Skeletal muscle tissue (tissue), 4 donors: ENCODE measurements around the gene SERGEF. TPM values are rescaled to one million over a fixed set of nuclear protein-coding genes. Genes with fewer than 3 reads are reported as not detected.

Experiments used
- H3K27ac ChIP-seq: one replicate; pipeline ENCODE4 v1.7.0; 2013; ENCODE audit warnings: mild to moderate bottlenecking, low read depth, low read length, inconsistent platforms
- H3K27me3 ChIP-seq, 3 donors: one replicate each; pipeline ENCODE4 v1.7.0; 2013; ENCODE audit warnings: low read length in 3 of 3; ENCODE audit not compliant: control insufficient read depth in 3 of 3, insufficient read depth in 3 of 3
- H3K36me3 ChIP-seq, 3 donors: one replicate each; pipeline ENCODE4 v1.7.0; 2013; ENCODE audit warnings: low read length in 3 of 3; ENCODE audit not compliant: control insufficient read depth in 3 of 3, insufficient read depth in 3 of 3
- H3K4me1 ChIP-seq, 3 donors: one replicate each; pipeline ENCODE4 v1.7.0; 2013; ENCODE audit warnings: low read length in 3 of 3, mild to moderate bottlenecking in 3 of 3; ENCODE audit not compliant: control insufficient read depth in 3 of 3, insufficient read depth in 3 of 3
- H3K4me3 ChIP-seq, 3 donors: one replicate each; pipeline ENCODE4 v1.7.0; 2013; ENCODE audit warnings: low read length in 3 of 3
- H3K9ac ChIP-seq, 3 donors: one replicate each; pipeline ENCODE4 v1.7.0; 2013; ENCODE audit warnings: low read length in 3 of 3, mild to moderate bottlenecking in 3 of 3, moderate library complexity in 2 of 3, low read depth in 1 of 3
- H3K9me3 ChIP-seq, 3 donors: one replicate each; pipeline ENCODE4 v1.7.0; 2013; ENCODE audit warnings: low read length in 3 of 3; ENCODE audit not compliant: control insufficient read depth in 3 of 3
- total RNA-seq: library from RNA; depleted of rRNA; stranded (reverse); fragments of >200 nt; gene quantifications from one replicate; pipeline ENCODE4 v1.2.3, GENCODE V29; 2014
- donor health status: Osteomylitis.

The SERGEF gene
- total RNA-seq, 1 donor from 2014 or later: 16.2 TPM

DNA sequence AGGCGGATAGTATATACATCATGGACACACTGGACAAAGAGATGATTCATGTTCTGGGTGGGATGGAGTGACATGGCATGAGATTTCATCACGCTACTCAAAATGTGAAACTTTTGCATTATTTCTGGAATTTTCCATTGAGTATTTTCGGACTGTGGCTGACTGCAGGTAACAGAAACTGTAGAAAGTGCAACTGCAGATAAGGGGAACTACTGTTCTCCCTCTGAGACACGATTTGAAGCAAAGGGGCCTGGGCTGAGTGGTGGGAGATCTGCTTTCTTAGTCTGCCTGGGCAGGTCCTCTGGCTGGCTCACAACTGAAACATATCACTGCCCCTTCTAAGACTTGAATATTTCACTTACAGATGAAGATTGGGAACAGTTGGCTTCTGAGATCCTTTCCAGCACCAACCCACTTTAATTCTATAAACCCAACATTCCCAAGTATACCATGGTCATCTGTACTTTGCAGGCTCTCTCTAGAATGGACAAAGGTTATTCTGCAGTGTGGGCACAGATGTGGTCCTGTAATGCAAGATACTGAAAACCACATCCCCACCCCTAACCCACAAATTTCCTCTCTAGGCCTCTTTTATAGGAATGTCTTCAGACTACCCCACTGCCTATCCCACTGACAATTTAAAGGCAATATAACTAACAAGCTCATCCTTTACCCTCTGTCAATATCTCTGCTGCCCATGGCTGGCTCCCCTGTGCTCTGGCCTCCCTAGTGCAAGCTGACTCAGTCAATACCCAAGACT is 157.1 kb downstream of the SERGEF start:
- no peak overlapping the region for H3K9ac ChIP-seq
- H3K36me3 ChIP-seq: no peaks in the 10 kb centered on the region
- no peak overlapping the region for H3K4me3 ChIP-seq
- no peak overlapping the region for H3K27ac ChIP-seq
- H3K27me3 ChIP-seq: no peaks in the 10 kb centered on the region
- H3K9me3 ChIP-seq: no peaks in the 10 kb centered on the region
- H3K4me1 ChIP-seq: peaks cover 7 to 25% (median 14%) of the 10 kb centered on the region in 3 donors

GRCh38 chr11:17853280-17853679 is 159.6 kb downstream of the SERGEF start:
- H3K9me3 ChIP-seq: no peaks in the 10 kb centered on the region
- no peaks in the 10 kb centered on the region for H3K27me3 ChIP-seq
- H3K4me3 ChIP-seq: no peak overlapping the region
- no peak overlapping the region for H3K9ac ChIP-seq
- no peak overlapping the region for H3K27ac ChIP-seq
- peaks cover 7 to 25% (median 14%) of the 10 kb centered on the region in 3 donors for H3K4me1 ChIP-seq
- H3K36me3 ChIP-seq: no peaks in the 10 kb centered on the region

DNA sequence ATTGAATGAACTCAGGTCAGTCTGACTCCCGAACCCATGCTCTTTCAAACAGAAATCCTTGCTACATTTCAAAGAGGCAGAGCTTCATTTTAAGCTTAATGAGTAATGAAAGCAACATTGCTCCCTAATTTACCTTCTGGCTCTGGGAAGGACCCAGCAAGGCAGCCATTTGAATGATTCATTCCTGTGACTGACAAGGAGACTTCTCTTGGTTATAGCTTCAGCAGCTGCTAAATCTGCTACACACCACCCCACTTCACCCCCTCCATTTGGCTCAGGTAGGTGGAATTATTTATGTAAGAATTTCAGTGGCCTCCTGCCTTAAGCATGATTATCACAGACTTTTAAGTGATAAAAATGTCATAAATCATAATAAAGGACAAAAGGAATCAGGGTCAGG is 160.6 kb downstream of the SERGEF start:
- no peaks in the 10 kb centered on the region for H3K27me3 ChIP-seq
- no peaks in the 10 kb centered on the region for H3K9me3 ChIP-seq
- no peak overlapping the region for H3K9ac ChIP-seq
- no peaks in the 10 kb centered on the region for H3K36me3 ChIP-seq
- H3K27ac ChIP-seq: peak overlapping the region; percentile 21
- H3K4me3 ChIP-seq: no peak overlapping the region
- H3K4me1 ChIP-seq: peaks cover 11 to 28% (median 14%) of the 10 kb centered on the region in 3 donors

DNA sequence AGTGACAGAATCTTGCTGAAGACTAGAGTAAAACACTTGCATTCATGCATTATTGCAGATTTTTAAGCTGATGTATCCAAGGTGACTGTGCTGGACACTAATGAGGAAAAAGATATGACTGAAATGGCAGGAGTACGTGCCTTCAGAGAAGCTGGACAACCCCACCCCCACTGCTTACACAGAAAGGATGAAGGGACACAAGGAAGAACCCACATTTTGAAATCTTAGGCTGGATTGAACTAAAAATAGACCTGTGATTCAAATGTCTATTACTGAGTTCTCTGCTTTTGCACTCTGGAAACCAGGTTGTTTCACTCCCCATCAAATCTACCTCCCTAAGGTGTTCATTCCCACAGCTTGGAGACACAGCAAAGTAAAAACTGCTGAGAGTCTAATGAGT is 161.2 kb downstream of the SERGEF start:
- H3K4me3 ChIP-seq: no peak overlapping the region
- peak overlapping the region in 1 of 3 donors; percentile 10 for H3K9ac ChIP-seq
- no peaks in the 10 kb centered on the region for H3K9me3 ChIP-seq
- no peaks in the 10 kb centered on the region for H3K27me3 ChIP-seq
- H3K4me1 ChIP-seq: peaks cover 16 to 34% (median 19%) of the 10 kb centered on the region in 3 donors
- peak overlapping the region; percentile 21 for H3K27ac ChIP-seq
- no peaks in the 10 kb centered on the region for H3K36me3 ChIP-seq

GRCh38 chr11:17850336-17850735 is 162.5 kb downstream of the SERGEF start:
- Histone ChIP-seq H3K9ac (no peak overlapping the region), H3K27me3 (no peaks in the 10 kb centered on the region), H3K27ac (no peak overlapping the region), H3K36me3 (no peaks in the 10 kb centered on the region), H3K4me1 (peaks cover 27 to 48% (median 31%) of the 10 kb centered on the region in 3 donors), H3K9me3 (no peaks in the 10 kb centered on the region), H3K4me3 (no peak overlapping the region)

GRCh38 chr11:17848715-17849114 is 164.1 kb downstream of the SERGEF start:
- H3K9ac ChIP-seq: no peak overlapping the region
- no peaks in the 10 kb centered on the region for H3K9me3 ChIP-seq
- H3K27me3 ChIP-seq: no peaks in the 10 kb centered on the region
- H3K27ac ChIP-seq: no peak overlapping the region
- H3K4me1 ChIP-seq: peaks cover 27 to 52% (median 34%) of the 10 kb centered on the region in 3 donors
- H3K4me3 ChIP-seq: no peak overlapping the region
- no peaks in the 10 kb centered on the region for H3K36me3 ChIP-seq

GRCh38 chr11:17846852-17847453 is 165.9 kb downstream of the SERGEF start:
- Histone ChIP-seq H3K36me3 (no peaks in the 10 kb centered on the region), H3K4me1 (peaks cover 21 to 46% (median 28%) of the 10 kb centered on the region in 3 donors), H3K4me3 (peak overlapping the region in 1 of 3 donors; percentile 18), H3K9me3 (no peaks in the 10 kb centered on the region), H3K27me3 (no peaks in the 10 kb centered on the region), H3K27ac (peak overlapping the region; percentile 36), H3K9ac (peak overlapping the region in 2 of 3 donors; percentile 1 to 46)

- Histone ChIP-seq H3K27me3 (no peaks in the 10 kb centered on the region), H3K4me1 (peaks cover 20 to 52% (median 25%) of the 10 kb centered on the region in 3 donors), H3K27ac (peak overlapping the region; percentile 36), H3K4me3 (no peak overlapping the region), H3K9me3 (no peaks in the 10 kb centered on the region), H3K36me3 (no peaks in the 10 kb centered on the region), H3K9ac (peak overlapping the region in 1 of 3 donors; percentile 4)
Observed at GRCh38 chr11:17845431-17845881, 167.4 kb downstream of the SERGEF start.

DNA sequence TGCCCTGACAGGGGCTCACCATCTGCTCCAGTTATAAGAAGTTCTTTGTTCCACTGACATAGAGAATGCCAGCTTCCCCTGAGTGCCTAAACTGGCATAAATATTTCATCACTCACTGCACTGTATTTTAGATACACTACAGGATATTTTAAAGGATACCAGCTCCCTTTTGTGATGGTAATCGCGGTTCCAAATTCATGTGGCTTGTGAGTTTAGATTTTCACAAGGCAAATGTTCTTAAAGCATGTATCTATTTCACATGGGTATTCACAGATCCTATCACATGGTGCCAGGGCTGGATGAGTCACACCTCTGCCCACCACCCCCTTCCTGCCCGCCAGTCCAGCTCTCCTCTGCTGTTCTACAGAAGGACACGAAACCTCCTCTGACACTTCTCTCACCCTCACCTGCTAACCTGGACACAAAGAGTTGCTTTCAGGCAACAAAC is 172.7 kb downstream of the SERGEF start:
- H3K9me3 ChIP-seq: no peaks in the 10 kb centered on the region
- H3K36me3 ChIP-seq: no peaks in the 10 kb centered on the region
- H3K4me3 ChIP-seq: no peak overlapping the region
- peaks cover 23 to 55% (median 32%) of the 10 kb centered on the region in 3 donors for H3K4me1 ChIP-seq
- H3K9ac ChIP-seq: no peak overlapping the region
- peak overlapping the region; percentile 51 for H3K27ac ChIP-seq
- H3K27me3 ChIP-seq: no peaks in the 10 kb centered on the region

GRCh38 chr11:17839450-17839849 is 173.4 kb downstream of the SERGEF start:
- H3K27me3 ChIP-seq: no peaks in the 10 kb centered on the region
- no peak overlapping the region for H3K4me3 ChIP-seq
- H3K9ac ChIP-seq: peak overlapping the region in 1 of 3 donors; percentile 0
- H3K4me1 ChIP-seq: peaks cover 23 to 53% (median 31%) of the 10 kb centered on the region in 3 donors
- H3K9me3 ChIP-seq: no peaks in the 10 kb centered on the region
- H3K36me3 ChIP-seq: no peaks in the 10 kb centered on the region
- peak overlapping the region; percentile 51 for H3K27ac ChIP-seq
